Right lobe of liver (tissue), 4 donors: ENCODE results near the gene GNAT1.
A peak's percentile ranks its signal among the peaks of the same experiment; 100 is the strongest.

ENCODE experiments used
- POLR2A ChIP-seq: fragments of 450-650 bp; IDR thresholded peaks from one replicate; pipeline ENCODE4 v1.6.1; 2017; ENCODE audit warnings: antibody characterized with exemption, mild to moderate bottlenecking
- TF ChIP-seq, protein P1 (sequence below), 4 donors: fragments of 200-600 bp in 3 of 4; fragments of 450-650 bp in 1 of 4; IDR thresholded peaks; one replicate each; pipeline versions ENCODE4 v1.5.1 to v1.8.0; 2016 to 2022; ENCODE audit warnings: antibody characterized with exemption in 4 of 4, mild to moderate bottlenecking in 2 of 4
- donor health status: DM: no; HTN: no; CAD: no.
- donor health status: DM: no; HTN: no; CAD: no.
- donor health status: DM: no; HTN: yes; CAD: no.

DNA sequence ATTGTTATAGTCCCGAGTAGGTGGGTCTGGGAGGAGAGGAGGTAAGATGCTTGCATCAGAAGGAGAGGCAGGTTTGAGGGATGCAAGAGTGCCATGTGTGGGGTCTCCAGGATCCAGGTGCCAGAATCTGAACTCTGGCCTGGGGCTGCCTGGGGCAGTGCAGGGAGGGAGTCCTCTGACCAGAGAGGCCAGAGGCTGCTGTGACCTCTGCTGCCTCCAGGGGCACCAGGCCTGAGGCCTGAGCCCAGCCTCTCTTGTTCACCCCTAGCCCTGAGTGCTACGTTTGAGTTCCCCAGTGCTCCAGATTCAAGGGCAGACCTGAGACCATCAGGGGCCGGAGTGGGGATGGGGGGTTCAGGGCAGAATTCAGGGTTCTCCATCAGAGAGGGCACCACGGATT is 21.1 kb downstream of the GNAT1 start:
- no peak for TF ChIP-seq POLR2A
- TF ChIP-seq, protein P1, sequence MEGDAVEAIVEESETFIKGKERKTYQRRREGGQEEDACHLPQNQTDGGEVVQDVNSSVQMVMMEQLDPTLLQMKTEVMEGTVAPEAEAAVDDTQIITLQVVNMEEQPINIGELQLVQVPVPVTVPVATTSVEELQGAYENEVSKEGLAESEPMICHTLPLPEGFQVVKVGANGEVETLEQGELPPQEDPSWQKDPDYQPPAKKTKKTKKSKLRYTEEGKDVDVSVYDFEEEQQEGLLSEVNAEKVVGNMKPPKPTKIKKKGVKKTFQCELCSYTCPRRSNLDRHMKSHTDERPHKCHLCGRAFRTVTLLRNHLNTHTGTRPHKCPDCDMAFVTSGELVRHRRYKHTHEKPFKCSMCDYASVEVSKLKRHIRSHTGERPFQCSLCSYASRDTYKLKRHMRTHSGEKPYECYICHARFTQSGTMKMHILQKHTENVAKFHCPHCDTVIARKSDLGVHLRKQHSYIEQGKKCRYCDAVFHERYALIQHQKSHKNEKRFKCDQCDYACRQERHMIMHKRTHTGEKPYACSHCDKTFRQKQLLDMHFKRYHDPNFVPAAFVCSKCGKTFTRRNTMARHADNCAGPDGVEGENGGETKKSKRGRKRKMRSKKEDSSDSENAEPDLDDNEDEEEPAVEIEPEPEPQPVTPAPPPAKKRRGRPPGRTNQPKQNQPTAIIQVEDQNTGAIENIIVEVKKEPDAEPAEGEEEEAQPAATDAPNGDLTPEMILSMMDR (IDR thresholded peaks at IDR 0.05) = peak in 2 of 4 donors; percentile 8 to 21
